HL-60/S4 treated with retinoic acid at 250 ng/mL for 4 days and 3 days (cell line): Measurements from ENCODE around the gene PWP2.
"Not testable (repeated sequence)": the region's sequence is repeated elsewhere in the genome, so short reads cannot be mapped to it uniquely, and the experiment has no call there.

ENCODE experiments used
- in situ Hi-C: fragments of 300-500 bp; cut with MboI; formaldehyde crosslinking; loops from 2 replicates; pipeline ENCODE4 v1.7.0; 2022; ENCODE audit warnings: low sequenced_read_pairs

PWP2 gene

GRCh38 chr21:44159349-44160297 lies 52.4 kb downstream of the PWP2 start:
- in situ Hi-C loops: not testable (repeated sequence)

GRCh38 chr21:44160298-44160672 lies 53.1 kb downstream of the PWP2 start:
- in situ Hi-C loops: not testable (repeated sequence)

GRCh38 chr21:44160821-44161220 lies 53.6 kb downstream of the PWP2 start:
- in situ Hi-C loops: not testable (repeated sequence)

GRCh38 chr21:44163167-44163653 lies 56.0 kb downstream of the PWP2 start:
- in situ Hi-C loops: not testable (repeated sequence)

- in situ Hi-C loops: not testable (repeated sequence)
These were observed 58.7 kb downstream of the PWP2 start for GRCh38 chr21:44165933-44166332.

GRCh38 chr21:44167527-44167926 lies 60.3 kb downstream of the PWP2 start:
- in situ Hi-C loops: not testable (repeated sequence)

- in situ Hi-C loops: not testable (repeated sequence)
These were observed 63.1 kb downstream of the PWP2 start for GRCh38 chr21:44170326-44170725.

- in situ Hi-C loops: not testable (repeated sequence)
These were observed 63.7 kb downstream of the PWP2 start for GRCh38 chr21:44170863-44171262.

- in situ Hi-C loops: not testable (repeated sequence)
These were observed 64.9 kb downstream of the PWP2 start for GRCh38 chr21:44171962-44172572.

- in situ Hi-C loops: not testable (repeated sequence)
These were observed 65.5 kb downstream of the PWP2 start for GRCh38 chr21:44172741-44173140.

GRCh38 chr21:44175189-44175588 lies 68.0 kb downstream of the PWP2 start:
- in situ Hi-C loops: not testable (repeated sequence)

GRCh38 chr21:44176127-44176526 lies 68.9 kb downstream of the PWP2 start:
- in situ Hi-C loops: not testable (repeated sequence)
